Upper lobe of left lung (tissue), 6 donors: Measurements from ENCODE around the gene LATS2. TPM values are rescaled to one million over a fixed set of nuclear protein-coding genes. Genes with fewer than 3 reads are reported as not detected.

Experiments used
- ATAC-seq, 2 donors: fragments of 200-7000 bp; cut with Tn5 transposase; one replicate each; pipeline ENCODE4 v1.9.1; 2022; ENCODE audit warnings: mild to moderate bottlenecking in 2 of 2, moderate library complexity in 2 of 2; ENCODE audit not compliant: low FRiP score in 2 of 2
- DNase-seq, 2 donors: peaks; one replicate each; pipeline ENCODE4 v3.0.0-alpha.2; 2019 to 2020
- H3K27ac ChIP-seq, 4 donors: fragments of 200-600 bp; sonication (generic); one replicate each; pipeline ENCODE4 v1.5.1; 2016 to 2019
- H3K27me3 ChIP-seq, 4 donors: fragments of 200-600 bp; sonication (generic); one replicate each; pipeline ENCODE4 v1.5.1; 2017 to 2019
- H3K36me3 ChIP-seq, 4 donors: fragments of 200-600 bp; sonication (generic); one replicate each; pipeline ENCODE4 v1.5.1; 2016 to 2019
- H3K4me1 ChIP-seq, 4 donors: fragments of 200-600 bp; sonication (generic); one replicate each; pipeline ENCODE4 v1.5.1; 2018 to 2019
- H3K4me3 ChIP-seq, 4 donors: fragments of 200-600 bp; sonication (generic); one replicate each; pipeline ENCODE4 v1.5.1; 2017 to 2019; ENCODE audit warnings: mild to moderate bottlenecking in 2 of 4, moderate library complexity in 1 of 4
- H3K9me3 ChIP-seq, 4 donors: fragments of 200-600 bp; sonication (generic); one replicate each; pipeline ENCODE4 v1.5.1; 2018 to 2019
- CTCF ChIP-seq, 6 experiments: fragments of 450-650 bp in 4 of 6; fragments of 200-600 bp in 2 of 6; sonication (generic) in 2 of 6; IDR thresholded peaks; one replicate each; pipeline ENCODE4 v1.5.1; 2016 to 2019; ENCODE audit warnings: antibody characterized with exemption in 6 of 6
- EP300 ChIP-seq, 4 donors: sonication (generic); formaldehyde crosslinking; IDR thresholded peaks; one replicate each; pipeline ENCODE4 v1.5.1; 2017; ENCODE audit warnings: antibody characterized with exemption in 4 of 4, control low read depth in 2 of 4
- POLR2A ChIP-seq, 4 donors: fragments of 450-650 bp; IDR thresholded peaks; one replicate each; pipeline ENCODE4 v1.5.1; 2016 to 2017; ENCODE audit warnings: antibody characterized with exemption in 4 of 4, mild to moderate bottlenecking in 2 of 4
- POLR2AphosphoS5 ChIP-seq, 2 donors: sonication (generic); formaldehyde crosslinking; IDR thresholded peaks; one replicate each; pipeline ENCODE4 v1.5.1; 2017; ENCODE audit warnings: antibody characterized with exemption in 2 of 2
- WGBS, 2 donors: methylation state at CpG; one replicate each; pipeline ENCODE4 v1.1.5; 2017 to 2018; 5-methylcytosine and 5-hydroxymethylcytosine counted together
- total RNA-seq, 6 donors: library from RNA; depleted of rRNA in 4 of 6; stranded (reverse); fragments of >200 nt in 4 of 6; gene quantifications; one replicate each; pipeline versions ENCODE4 v1.1.0 to v1.2.1, GENCODE V29; 2016 to 2021
- donor health status: DM: no; HTN: no; CAD: no; lungs with moderate emphysema.
- donor health status: DM: no; HTN: yes; CAD: no; lungs with severe emphysema.

The LATS2 gene
- total RNA-seq, 6 donors from 2014 or later: 26.2 to 44.4 (median 39.5) TPM

DNA sequence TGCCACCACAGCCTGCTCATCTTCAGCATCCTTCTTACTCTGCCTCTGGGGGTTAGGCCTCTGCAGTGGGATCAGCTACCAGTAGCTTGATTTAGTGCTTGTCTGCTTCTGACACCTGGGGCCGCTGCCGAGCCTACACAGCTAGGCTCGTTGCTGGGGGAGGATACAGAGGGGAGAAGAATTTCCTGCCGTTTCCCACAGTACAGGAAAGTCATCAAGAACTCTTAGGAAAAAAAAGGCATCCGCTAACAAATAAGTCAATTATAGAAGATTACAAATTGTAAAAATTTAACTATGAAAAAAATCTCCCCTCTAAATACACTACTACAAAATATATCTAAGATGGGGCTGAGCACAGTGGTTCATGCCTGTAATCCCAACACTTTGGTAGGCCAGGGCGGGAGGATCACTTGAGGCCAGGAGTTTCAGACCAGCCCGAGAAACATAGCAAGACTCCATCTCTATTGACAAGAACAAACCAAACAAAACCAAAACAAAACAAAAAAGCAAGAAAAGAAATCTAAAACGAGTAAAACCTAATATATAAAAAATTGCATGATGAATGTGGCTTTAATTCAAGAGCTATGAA, 26.7 kb downstream of the LATS2 start:
- no peaks in the 10 kb centered on the region for H3K36me3 ChIP-seq
- H3K27me3 ChIP-seq: no peaks in the 10 kb centered on the region
- peak overlapping the region; percentile 75 to 80 (median 78) for H3K27ac ChIP-seq
- 40 to 45% methylated on average over 8 of the region's 8 CpGs for WGBS, 2 donors
- no peaks in the 10 kb centered on the region for H3K9me3 ChIP-seq
- DNase-seq: no peak
- ATAC-seq: no peak
- H3K4me3 ChIP-seq: no peak overlapping the region
- no peak for TF ChIP-seq POLR2AphosphoS5 (IDR thresholded peaks at IDR 0.05)
- no peak for TF ChIP-seq EP300 (IDR thresholded peaks at IDR 0.05)
- no peak for TF ChIP-seq CTCF (IDR thresholded peaks at IDR 0.05)
- TF ChIP-seq POLR2A (IDR thresholded peaks at IDR 0.05): no peak
- peaks cover 41 to 73% (median 54%) of the 10 kb centered on the region in 4 donors for H3K4me1 ChIP-seq

DNA sequence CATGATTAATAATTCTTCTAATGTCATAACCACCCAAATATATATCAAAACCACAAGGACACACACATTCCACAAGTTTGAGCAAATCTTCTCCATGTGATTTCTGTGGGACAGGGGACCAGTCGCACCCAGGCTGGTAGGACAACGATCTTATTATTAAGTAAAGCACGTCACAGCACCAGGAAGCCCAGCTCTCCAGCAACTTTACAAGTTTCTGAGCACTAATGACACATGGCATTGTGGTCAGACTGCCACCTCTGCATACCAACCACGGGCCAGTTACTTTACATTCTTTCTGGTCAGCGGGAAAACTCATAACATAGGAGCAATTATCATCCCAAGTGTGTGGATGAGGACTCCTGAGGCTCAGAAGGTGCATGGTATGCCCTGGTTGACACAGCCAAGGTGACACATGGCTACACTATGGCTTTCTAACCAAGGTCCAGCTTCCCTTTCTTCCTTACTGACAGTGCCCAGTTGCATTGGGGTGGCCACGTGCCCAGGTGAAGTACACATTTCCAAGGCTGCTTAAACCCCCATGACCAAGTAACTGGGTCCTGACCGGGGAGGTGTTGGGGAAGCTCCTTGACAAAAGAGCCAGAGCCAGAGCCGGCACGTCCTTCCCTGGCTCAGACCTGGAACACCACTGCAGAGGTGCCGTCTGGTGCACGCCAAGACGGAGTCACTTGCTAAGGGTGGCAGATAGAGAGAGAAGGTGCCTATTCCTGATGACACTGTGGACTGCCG, 27.4 kb downstream of the LATS2 start:
- Histone ChIP-seq H3K9me3 (no peaks in the 10 kb centered on the region), H3K27ac (peak overlapping the region; percentile 75 to 80 (median 78)), H3K36me3 (no peaks in the 10 kb centered on the region), H3K27me3 (no peaks in the 10 kb centered on the region), H3K4me1 (peaks cover 35 to 67% (median 50%) of the 10 kb centered on the region in 4 donors), H3K4me3 (no peak overlapping the region)
- ATAC-seq: peak; percentile 62 to 89
- peak in 1 of 2 donors; percentile 73 for DNase-seq
- TF ChIP-seq POLR2AphosphoS5 (IDR thresholded peaks at IDR 0.05) (no peak), EP300 (IDR thresholded peaks at IDR 0.05) (no peak), CTCF (IDR thresholded peaks at IDR 0.05) (no peak)
- 48 to 50% methylated on average over 5 to 7 of the region's 13 CpGs for WGBS, 2 donors

DNA sequence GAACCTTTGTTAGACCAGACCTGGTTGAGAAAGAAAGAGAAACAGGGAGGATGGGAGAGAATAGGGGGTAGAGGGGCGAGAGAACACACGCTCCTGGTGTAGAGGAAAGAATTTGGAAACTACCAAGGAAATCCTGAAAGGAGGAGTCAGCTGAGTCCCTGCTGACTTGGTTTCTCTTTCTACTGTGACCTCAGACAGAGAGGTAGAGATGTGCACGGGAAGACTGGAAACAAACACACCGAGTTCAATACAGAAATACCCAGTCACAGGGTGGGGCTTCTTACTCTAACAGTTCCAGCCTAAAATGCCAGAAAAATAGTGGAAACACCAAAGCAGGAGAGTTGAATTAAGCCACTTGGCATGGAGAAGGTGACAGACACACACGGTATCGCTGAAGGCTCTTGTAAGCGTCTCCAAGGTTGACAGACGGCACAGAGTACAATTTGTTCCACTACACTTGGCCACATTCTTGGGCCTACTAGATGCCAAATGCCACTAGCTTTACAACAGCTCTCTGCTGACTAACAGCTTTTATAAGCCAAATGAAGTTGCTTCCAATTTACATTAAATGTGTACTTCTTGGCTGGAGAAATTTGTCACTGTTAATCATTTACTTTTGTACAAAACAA, 28.1 kb downstream of the LATS2 start:
- ATAC-seq (peak; percentile 88 to 91), DNase-seq (peak in 1 of 2 donors; percentile 76)
- Histone ChIP-seq H3K27ac (peak overlapping the region; percentile 75 to 80 (median 78)), H3K36me3 (no peaks in the 10 kb centered on the region), H3K4me3 (peak overlapping the region in 1 of 4 donors; percentile 15), H3K4me1 (peaks cover 31 to 61% (median 43%) of the 10 kb centered on the region in 4 donors), H3K27me3 (no peaks in the 10 kb centered on the region), H3K9me3 (no peaks in the 10 kb centered on the region)
- TF ChIP-seq POLR2A (IDR thresholded peaks at IDR 0.05) (no peak), POLR2AphosphoS5 (IDR thresholded peaks at IDR 0.05) (peak; percentile 44 to 72), EP300 (IDR thresholded peaks at IDR 0.05) (peak in 2 of 4 donors; percentile 92 to 94), CTCF (IDR thresholded peaks at IDR 0.05) (no peak)
- WGBS, 2 donors: 24 to 26% methylated on average over 8 of the region's 8 CpGs

DNA sequence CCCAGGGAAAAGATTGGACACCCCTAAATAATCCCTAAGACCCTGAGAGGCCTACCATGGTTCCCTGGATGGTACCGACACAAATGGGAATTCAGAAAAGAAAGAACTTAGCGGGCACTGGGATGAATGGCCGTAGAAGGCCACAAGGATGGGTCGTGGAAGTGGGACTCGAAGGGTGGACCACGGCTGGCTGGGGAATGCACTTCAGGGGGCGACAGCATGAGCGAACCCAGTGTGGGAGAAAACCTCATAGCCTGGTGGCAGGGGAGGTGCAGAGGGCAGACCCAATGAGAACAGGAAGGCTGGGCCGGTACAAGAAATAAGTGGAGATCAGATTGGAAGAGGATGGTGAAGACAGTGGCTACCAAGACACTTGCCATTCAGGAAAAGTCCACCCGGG, 28.7 kb downstream of the LATS2 start:
- DNase-seq: no peak
- no peaks in the 10 kb centered on the region for H3K27me3 ChIP-seq
- peaks cover 31 to 54% (median 40%) of the 10 kb centered on the region in 4 donors for H3K4me1 ChIP-seq
- no peak for ATAC-seq
- H3K36me3 ChIP-seq: no peaks in the 10 kb centered on the region
- TF ChIP-seq POLR2A (IDR thresholded peaks at IDR 0.05) (no peak), EP300 (IDR thresholded peaks at IDR 0.05) (no peak), CTCF (IDR thresholded peaks at IDR 0.05) (no peak), POLR2AphosphoS5 (IDR thresholded peaks at IDR 0.05) (no peak)
- H3K27ac ChIP-seq: peak overlapping the region; percentile 75 to 80 (median 78)
- H3K4me3 ChIP-seq: peak overlapping the region in 1 of 4 donors; percentile 15
- 86 to 89% methylated on average over 10 of the region's 10 CpGs for WGBS, 2 donors
- H3K9me3 ChIP-seq: no peaks in the 10 kb centered on the region
